Testis (tissue), 2 donors: ENCODE measurements around the gene HCK.

ENCODE experiments used
- CTCF ChIP-seq, 3 experiments: fragments of 450-650 bp in 2 of 3; fragments of 200-600 bp in 1 of 3; sonication (generic) in 1 of 3; IDR thresholded peaks; one replicate each; pipeline ENCODE4 v1.5.1; 2016 to 2019; ENCODE audit warnings: antibody characterized with exemption in 3 of 3, mild to moderate bottlenecking in 2 of 3, moderate library complexity in 1 of 3
- POLR2A ChIP-seq: fragments of 450-650 bp; IDR thresholded peaks from one replicate; pipeline ENCODE4 v1.6.1; 2017; ENCODE audit warnings: antibody characterized with exemption, mild to moderate bottlenecking, moderate library complexity

GRCh38 chr20:32134026-32134425 lies 82.0 kb downstream of the HCK start:
- TF ChIP-seq CTCF (IDR thresholded peaks at IDR 0.05) (no peak), POLR2A (no peak)
